ENCODE measurements around the gene PKNOX1.
A peak's percentile ranks its signal among the peaks of the same experiment; 100 is the strongest.
"Not testable (repeated sequence)": the region's sequence is repeated elsewhere in the genome, so short reads cannot be mapped to it uniquely, and the experiment has no call there.

The PKNOX1 gene

GRCh38 chr21:43015906-43016540, 41.7 kb downstream of the PKNOX1 start:
- no peak for DNase-seq (ENCODE audit: low spot score)

GRCh38 chr21:43016728-43017127, 42.4 kb downstream of the PKNOX1 start:
- FAIRE-seq (no peak), DNase-seq (ENCODE audit: low spot score) (no peak)

More at GRCh38 chr21:43015906-43016540, 41.7 kb downstream of the PKNOX1 start:
- FAIRE-seq = no peak

GRCh38 chr21:43018519-43018918, 44.2 kb downstream of the PKNOX1 start:
- FAIRE-seq (no peak), DNase-seq (ENCODE audit: low spot score) (no peak)

GRCh38 chr21:43020177-43020576, 45.8 kb downstream of the PKNOX1 start:
- DNase-seq (ENCODE audit: low spot score) = no peak
- no peak for FAIRE-seq

- FAIRE-seq = no peak
- no peak for DNase-seq (ENCODE audit: low spot score)
Observed at GRCh38 chr21:43020771-43021170, 46.4 kb downstream of the PKNOX1 start.

GRCh38 chr21:43021191-43021590, 46.8 kb downstream of the PKNOX1 start:
- no peak for DNase-seq (ENCODE audit: low spot score)
- no peak for FAIRE-seq

- DNase-seq (ENCODE audit: low spot score) (no peak), FAIRE-seq (no peak)
Observed at GRCh38 chr21:43021756-43022600, 47.6 kb downstream of the PKNOX1 start.

- FAIRE-seq (no peak), DNase-seq (ENCODE audit: low spot score) (no peak)
Observed at GRCh38 chr21:43023175-43023574, 48.8 kb downstream of the PKNOX1 start.

- FAIRE-seq (no peak), DNase-seq (ENCODE audit: low spot score) (no peak)
Observed at GRCh38 chr21:43024439-43025136, 50.2 kb downstream of the PKNOX1 start.

- FAIRE-seq = no peak
Observed at GRCh38 chr21:43025636-43026180, 51.3 kb downstream of the PKNOX1 start.

GRCh38 chr21:43027846-43028731, 53.7 kb downstream of the PKNOX1 start:
- FAIRE-seq (no peak), DNase-seq (ENCODE audit: low spot score) (no peak)

More at GRCh38 chr21:43025636-43026180, 51.3 kb downstream of the PKNOX1 start:
- DNase-seq (ENCODE audit: low spot score) = peak; percentile 26

GRCh38 chr21:43029785-43030184, 55.4 kb downstream of the PKNOX1 start:
- DNase-seq (ENCODE audit: low spot score) (no peak), FAIRE-seq (no peak)

GRCh38 chr21:43031121-43031619, 56.8 kb downstream of the PKNOX1 start:
- no peak for DNase-seq (ENCODE audit: low spot score)
- FAIRE-seq = no peak

GRCh38 chr21:43034101-43034500, 59.7 kb downstream of the PKNOX1 start:
- FAIRE-seq = no peak

GRCh38 chr21:43034826-43035225, 60.5 kb downstream of the PKNOX1 start:
- no peak for FAIRE-seq

More at GRCh38 chr21:43034101-43034500, 59.7 kb downstream of the PKNOX1 start:
- DNase-seq (ENCODE audit: low spot score) = no peak

GRCh38 chr21:43036889-43037288, 62.5 kb downstream of the PKNOX1 start:
- not testable (repeated sequence) for FAIRE-seq; DNase-seq (ENCODE audit: low spot score)

More at GRCh38 chr21:43034826-43035225, 60.5 kb downstream of the PKNOX1 start:
- DNase-seq (ENCODE audit: low spot score) = no peak

GRCh38 chr21:43037918-43038658, 63.7 kb downstream of the PKNOX1 start:
- FAIRE-seq; DNase-seq (ENCODE audit: low spot score): not testable (repeated sequence)

GRCh38 chr21:43038659-43039044, 64.3 kb downstream of the PKNOX1 start:
- DNase-seq (ENCODE audit: low spot score); FAIRE-seq: not testable (repeated sequence)

GRCh38 chr21:43042169-43042568, 67.8 kb downstream of the PKNOX1 start:
- not testable (repeated sequence) for DNase-seq (ENCODE audit: low spot score); FAIRE-seq

- not testable (repeated sequence) for DNase-seq (ENCODE audit: low spot score); FAIRE-seq
Observed at GRCh38 chr21:43043291-43043690, 68.9 kb downstream of the PKNOX1 start.

All from RCC 7860 (cell line).